Subcutaneous adipose tissue (tissue), 4 donors: ENCODE data around the gene ECHDC1. TPM values are rescaled to one million over a fixed set of nuclear protein-coding genes. Genes with fewer than 3 reads are reported as not detected.

Experiments used
- total RNA-seq, 4 donors: library from RNA; depleted of rRNA; stranded (reverse); fragments of >200 nt; gene quantifications; one replicate each; pipeline ENCODE4 v1.1.0, GENCODE V29; 2016
- TF ChIP-seq, protein P1 (sequence below): fragments of 450-650 bp; IDR thresholded peaks from one replicate; pipeline ENCODE4 v1.5.1; 2016; ENCODE audit warnings: low read depth, mild to moderate bottlenecking, control low read depth, antibody characterized with exemption, moderate library complexity

Gene ECHDC1
- total RNA-seq, 4 donors from 2014 or later, result 83.8 to 139 (median 122) TPM

DNA sequence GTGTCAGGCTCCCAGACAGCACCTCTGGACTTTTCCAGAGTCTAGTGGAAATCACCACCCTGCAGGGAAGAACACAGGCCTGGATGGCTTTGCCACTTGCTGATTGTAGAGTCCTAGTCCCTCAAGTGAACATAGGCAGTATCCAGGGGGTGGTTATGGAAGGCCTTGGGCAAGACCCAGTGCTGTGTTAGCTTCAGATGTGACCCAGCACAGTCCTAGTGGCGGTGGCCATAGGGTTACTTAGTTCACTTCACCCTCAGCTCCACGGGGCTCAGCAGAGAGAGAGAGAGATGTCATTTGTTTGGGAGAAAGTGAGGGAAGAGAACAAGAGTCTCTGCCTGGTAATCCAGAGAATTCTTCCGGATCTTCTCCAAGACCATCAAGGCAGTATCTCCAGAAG lies 39.5 kb downstream of the ECHDC1 start:
- TF ChIP-seq, protein P1, sequence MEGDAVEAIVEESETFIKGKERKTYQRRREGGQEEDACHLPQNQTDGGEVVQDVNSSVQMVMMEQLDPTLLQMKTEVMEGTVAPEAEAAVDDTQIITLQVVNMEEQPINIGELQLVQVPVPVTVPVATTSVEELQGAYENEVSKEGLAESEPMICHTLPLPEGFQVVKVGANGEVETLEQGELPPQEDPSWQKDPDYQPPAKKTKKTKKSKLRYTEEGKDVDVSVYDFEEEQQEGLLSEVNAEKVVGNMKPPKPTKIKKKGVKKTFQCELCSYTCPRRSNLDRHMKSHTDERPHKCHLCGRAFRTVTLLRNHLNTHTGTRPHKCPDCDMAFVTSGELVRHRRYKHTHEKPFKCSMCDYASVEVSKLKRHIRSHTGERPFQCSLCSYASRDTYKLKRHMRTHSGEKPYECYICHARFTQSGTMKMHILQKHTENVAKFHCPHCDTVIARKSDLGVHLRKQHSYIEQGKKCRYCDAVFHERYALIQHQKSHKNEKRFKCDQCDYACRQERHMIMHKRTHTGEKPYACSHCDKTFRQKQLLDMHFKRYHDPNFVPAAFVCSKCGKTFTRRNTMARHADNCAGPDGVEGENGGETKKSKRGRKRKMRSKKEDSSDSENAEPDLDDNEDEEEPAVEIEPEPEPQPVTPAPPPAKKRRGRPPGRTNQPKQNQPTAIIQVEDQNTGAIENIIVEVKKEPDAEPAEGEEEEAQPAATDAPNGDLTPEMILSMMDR, result no peak

DNA sequence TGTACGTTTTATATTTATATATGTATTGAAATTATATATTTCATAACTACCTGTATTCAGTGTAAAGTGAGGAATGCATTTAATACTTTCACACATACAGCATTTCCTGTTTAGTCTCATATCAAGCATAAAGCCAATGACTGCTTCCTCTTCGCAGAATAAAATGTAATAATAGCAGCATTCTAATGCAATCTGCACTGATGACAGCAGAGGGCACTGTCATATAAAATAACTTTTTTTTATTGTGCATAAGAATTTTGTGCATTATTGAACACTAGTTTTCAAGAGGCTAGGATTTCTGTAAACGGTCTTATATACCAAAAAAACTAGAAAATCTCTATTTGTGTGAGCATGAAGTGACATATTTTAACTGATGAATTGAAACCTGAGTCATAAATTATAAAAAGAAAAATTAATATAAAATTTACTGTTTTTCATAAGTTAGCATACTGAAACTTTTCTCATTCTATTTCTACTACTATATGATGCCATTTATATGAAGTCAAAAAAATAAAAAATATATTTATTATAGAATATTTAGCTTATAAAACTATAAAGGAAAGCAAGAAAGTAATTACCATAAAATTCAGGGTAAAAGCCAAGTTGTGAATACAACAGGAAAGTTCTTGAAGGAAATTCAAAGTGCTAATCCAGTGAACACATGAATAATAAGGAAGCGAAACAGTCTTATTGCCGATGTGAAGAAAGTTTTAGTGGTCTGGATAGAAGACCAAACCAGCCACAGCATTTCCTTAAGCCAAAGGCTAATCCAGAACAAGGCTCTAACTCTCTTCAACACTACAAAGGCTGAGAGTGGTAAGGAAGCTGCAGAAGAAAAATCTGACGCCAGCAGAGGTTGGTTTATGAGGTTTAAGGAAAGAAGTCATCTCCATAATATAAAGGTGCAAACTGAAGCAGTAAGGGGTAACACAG lies 40.4 kb downstream of the ECHDC1 start:
- TF ChIP-seq, protein P1, result no peak

DNA sequence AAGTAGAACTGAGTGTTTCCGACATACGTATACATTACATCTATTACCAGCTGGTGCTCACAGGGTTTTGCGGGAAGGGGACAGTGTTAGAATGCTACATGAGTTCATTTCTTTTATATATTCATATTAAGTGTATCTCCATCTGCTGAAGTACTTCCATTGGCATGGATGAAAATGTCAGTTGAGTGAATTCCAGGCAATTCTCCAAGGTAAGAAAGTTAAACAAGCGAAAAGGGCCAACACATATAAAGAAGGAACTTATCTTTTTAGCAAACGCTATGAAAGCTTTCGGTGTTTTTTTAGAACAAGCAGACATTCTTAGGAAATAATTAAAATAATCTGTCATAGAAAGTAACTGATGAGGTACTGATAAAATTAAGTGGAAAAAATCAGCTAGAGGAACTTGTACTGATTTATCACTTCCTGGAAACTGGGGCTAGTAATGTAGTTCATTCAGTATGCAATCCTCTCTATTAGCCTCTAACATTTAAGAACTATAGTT lies 42.2 kb downstream of the ECHDC1 start:
- TF ChIP-seq, protein P1, result no peak

DNA sequence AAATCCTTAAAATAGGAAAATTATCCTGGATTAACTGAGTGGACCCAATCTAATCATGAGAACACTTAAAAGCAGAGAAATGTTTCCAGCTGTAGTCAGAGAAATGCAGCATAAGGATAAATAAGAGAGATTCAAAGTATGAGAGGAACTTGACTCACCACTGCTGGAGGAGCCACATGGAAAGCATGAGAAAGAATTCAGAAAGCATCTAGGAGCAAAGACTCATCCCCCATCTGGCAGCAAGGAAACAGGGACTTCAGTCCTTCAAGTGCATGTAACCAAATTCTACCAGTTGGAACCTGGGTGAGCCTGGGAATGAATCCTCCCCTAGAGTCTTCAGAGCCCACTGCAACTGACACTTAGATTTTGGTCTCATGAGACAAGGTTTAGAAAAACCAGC lies 43.0 kb downstream of the ECHDC1 start:
- TF ChIP-seq, protein P1, result no peak

DNA sequence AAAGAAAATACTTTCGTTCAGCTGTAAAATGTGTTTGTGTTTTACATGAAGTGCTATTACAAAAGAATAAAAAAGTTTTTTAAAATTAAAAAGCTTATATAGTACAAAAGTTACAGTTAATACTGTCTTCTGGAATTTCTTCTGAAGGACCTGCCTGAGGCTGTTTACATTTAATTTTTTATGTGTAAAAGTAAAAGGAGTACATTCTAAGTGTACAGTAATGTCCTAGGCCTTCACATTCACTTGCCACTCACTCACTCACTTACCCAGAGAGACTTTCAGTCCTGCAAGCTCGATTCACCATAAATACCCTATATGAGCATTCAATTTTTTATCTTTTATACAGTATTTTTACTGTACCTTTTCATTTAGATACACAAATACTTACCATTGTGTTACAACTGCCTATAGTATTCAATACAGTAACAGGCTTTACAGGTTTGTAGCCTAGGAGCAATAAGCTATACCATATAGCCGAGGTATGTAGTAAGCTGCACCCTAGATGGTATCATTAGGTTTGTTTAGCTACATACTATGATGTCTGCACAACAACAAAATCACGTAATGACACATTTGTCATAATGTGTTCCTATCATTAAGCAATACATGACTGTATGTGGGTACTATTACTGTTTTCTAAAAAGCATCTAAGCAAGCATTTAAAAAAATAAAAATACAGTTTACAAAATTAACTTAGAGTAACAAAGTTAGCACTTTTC lies 43.7 kb downstream of the ECHDC1 start:
- TF ChIP-seq, protein P1, result no peak

DNA sequence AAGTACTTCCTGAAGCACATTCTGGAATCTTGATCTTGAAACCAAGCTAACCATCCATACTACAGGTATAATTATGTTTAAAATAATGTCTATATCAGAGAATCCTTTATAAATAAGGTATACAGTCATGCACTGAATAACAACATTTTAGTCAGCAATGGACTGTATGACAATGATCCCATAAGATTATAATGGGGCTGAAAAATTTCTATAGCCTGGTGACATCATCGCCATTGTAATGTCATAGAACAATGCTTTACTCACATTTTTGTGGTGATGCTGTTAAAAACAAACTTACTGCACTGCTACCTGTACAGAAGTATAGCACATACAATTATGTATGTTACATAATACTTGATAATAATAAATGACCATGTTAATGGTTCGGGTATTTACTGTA lies 44.9 kb downstream of the ECHDC1 start:
- TF ChIP-seq, protein P1, result no peak

DNA sequence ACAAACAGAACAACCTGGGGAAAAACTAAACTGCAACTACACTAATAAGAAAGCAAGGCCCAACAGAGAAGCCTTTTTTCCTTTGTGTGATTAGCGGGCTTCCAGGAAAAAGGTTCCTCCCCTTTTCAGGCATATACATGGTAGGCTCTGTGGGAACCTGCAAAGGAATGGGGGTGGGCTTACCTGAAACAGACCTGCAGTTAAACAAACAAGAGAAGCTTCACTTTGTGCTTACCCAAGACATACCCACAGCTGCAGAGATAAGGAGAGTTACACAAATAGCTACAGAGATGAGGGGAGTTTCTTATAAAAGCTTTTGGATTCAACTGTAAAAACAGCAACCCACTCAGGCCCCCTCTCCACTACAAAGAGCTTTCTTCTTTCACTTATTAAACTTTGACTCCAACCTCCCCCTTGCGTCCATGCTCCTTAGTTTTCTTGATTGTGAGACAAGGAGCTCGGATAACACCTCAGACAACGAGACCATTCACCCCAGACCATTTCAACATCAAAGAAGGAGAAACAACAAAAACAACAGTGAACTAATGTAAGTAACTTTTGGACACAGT lies 45.8 kb downstream of the ECHDC1 start:
- TF ChIP-seq, protein P1, result no peak
